ENCODE results near the gene AMFR.

Gene AMFR

DNA sequence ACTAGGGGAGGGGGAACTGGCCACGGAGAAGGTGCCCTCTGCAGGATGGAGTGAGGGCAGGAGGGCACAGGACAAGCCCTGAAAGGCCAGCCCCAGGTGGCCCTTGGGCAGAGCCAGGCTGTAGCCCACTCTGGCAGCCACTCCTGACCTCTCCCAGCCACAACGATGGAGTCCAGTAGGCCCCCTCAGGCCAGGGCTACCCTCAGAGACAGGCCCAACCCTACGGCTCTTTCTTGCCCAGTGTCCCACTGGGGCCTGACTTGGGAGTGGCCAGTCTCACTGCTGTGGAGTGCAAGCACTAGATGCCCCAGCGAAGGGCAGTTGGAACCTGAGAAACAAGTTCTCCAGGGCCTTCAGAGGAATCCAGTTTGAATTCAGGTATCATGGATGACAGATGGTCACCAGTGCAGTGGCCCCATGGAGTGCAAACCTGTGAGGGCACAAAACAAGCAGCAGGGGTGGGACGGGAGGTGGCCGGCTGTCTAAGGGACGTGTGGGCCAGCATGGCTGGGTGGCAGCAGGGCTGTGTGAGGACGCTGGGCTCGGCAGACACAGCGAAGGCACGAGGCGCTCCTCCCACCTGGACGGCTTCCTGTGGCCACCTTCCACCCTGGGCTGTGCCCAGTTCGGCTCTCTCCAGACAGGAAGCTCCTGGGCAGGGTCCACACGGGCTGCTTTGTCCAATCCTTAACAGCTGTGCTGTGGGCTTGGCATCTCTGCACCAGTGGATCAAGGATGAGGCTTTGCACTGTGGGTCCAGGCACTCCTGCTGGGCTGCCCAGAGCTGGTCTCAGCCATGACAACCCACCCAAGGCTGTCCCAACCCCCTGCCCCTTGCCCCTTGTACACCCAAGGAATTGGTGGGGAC lies 72.1 kb downstream of the AMFR start:
- TF ChIP-seq TAF1 (IDR thresholded peaks at IDR 0.05; ENCODE audit: borderline replicate concordance, insufficient read depth, low read length) (no peak), FOXP2 (optimal IDR thresholded peaks at IDR 0.05; ENCODE audit: borderline replicate concordance, extremely low read depth, extremely low read length, insufficient read depth) (no peak), SIN3A (IDR thresholded peaks at IDR 0.05; ENCODE audit: borderline replicate concordance, insufficient read depth, low read length) (no peak), POLR2AphosphoS5 (IDR thresholded peaks at IDR 0.05; ENCODE audit: low read depth, low read length) (no peak)
- TF ChIP-seq, protein P1, sequence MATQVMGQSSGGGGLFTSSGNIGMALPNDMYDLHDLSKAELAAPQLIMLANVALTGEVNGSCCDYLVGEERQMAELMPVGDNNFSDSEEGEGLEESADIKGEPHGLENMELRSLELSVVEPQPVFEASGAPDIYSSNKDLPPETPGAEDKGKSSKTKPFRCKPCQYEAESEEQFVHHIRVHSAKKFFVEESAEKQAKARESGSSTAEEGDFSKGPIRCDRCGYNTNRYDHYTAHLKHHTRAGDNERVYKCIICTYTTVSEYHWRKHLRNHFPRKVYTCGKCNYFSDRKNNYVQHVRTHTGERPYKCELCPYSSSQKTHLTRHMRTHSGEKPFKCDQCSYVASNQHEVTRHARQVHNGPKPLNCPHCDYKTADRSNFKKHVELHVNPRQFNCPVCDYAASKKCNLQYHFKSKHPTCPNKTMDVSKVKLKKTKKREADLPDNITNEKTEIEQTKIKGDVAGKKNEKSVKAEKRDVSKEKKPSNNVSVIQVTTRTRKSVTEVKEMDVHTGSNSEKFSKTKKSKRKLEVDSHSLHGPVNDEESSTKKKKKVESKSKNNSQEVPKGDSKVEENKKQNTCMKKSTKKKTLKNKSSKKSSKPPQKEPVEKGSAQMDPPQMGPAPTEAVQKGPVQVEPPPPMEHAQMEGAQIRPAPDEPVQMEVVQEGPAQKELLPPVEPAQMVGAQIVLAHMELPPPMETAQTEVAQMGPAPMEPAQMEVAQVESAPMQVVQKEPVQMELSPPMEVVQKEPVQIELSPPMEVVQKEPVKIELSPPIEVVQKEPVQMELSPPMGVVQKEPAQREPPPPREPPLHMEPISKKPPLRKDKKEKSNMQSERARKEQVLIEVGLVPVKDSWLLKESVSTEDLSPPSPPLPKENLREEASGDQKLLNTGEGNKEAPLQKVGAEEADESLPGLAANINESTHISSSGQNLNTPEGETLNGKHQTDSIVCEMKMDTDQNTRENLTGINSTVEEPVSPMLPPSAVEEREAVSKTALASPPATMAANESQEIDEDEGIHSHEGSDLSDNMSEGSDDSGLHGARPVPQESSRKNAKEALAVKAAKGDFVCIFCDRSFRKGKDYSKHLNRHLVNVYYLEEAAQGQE (IDR thresholded peaks at IDR 0.05; ENCODE audit: insufficient read depth in 1 of 2, low read depth in 2 of 2, low read length in 2 of 2) = no peak

DNA sequence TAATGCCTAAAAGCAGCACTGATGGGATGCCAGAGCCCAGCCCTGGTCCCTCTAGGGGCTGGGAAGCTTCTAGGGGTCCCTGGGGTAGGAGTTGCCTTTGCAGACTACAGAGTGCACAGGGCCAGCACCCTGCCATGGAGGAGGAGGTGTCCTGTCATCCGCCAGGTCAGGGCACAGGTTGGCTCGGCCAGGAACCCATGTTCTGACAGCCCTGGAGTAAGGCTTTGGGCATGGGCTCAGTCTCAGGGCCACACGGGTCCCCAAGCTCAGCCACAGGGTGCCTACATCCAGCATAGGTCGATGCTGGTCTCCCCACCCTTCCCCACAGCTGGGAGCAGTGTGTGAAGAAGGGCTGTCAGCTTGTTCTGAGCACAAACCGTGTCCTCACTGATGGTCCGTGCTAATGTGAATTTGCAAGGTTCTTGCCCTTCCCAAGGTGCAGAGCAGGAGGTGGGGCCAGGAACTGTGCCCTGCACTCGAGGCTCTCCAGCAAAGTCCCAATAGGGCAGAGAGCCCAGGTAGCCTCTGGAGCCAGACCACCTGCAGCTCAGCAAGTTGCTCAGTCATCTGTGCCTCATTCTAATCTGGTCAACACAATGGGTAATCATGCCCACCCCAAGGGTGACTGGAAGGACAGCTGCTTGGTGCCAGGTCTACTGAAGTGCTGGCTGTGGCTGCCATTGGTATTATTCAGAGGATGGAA lies 72.8 kb downstream of the AMFR start:
- TF ChIP-seq SIN3A (IDR thresholded peaks at IDR 0.05; ENCODE audit: borderline replicate concordance, insufficient read depth, low read length) (no peak), POLR2AphosphoS5 (IDR thresholded peaks at IDR 0.05; ENCODE audit: low read depth, low read length) (no peak), TAF1 (IDR thresholded peaks at IDR 0.05; ENCODE audit: borderline replicate concordance, insufficient read depth, low read length) (no peak), FOXP2 (optimal IDR thresholded peaks at IDR 0.05; ENCODE audit: borderline replicate concordance, extremely low read depth, extremely low read length, insufficient read depth) (no peak)
- TF ChIP-seq, protein P1 (IDR thresholded peaks at IDR 0.05; ENCODE audit: insufficient read depth in 1 of 2, low read depth in 2 of 2, low read length in 2 of 2) = no peak

DNA sequence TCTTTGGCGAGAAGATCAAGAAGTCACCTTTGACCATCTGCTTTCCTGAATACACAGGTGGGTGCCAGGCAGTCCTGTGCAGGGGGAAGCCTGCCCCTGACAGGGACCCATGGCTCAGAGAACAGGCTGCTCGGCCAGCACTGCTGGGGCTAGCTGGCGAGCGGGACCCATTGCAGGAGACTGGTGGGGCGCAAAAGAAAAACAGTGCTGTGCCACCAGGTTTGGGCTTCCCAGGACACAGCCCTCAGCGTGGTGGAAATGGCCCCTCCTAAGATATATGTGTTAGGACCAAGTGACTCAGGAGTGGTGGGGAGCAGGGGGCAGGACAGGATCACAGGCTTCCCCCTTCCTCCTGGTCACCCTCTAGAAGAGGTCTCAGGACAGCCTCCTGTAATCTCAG lies 73.9 kb downstream of the AMFR start:
- no peak for TF ChIP-seq TAF1 (IDR thresholded peaks at IDR 0.05; ENCODE audit: borderline replicate concordance, insufficient read depth, low read length)
- TF ChIP-seq, protein P1 (IDR thresholded peaks at IDR 0.05; ENCODE audit: insufficient read depth in 1 of 2, low read depth in 2 of 2, low read length in 2 of 2) = no peak
- TF ChIP-seq POLR2AphosphoS5 (IDR thresholded peaks at IDR 0.05; ENCODE audit: low read depth, low read length) = no peak

DNA sequence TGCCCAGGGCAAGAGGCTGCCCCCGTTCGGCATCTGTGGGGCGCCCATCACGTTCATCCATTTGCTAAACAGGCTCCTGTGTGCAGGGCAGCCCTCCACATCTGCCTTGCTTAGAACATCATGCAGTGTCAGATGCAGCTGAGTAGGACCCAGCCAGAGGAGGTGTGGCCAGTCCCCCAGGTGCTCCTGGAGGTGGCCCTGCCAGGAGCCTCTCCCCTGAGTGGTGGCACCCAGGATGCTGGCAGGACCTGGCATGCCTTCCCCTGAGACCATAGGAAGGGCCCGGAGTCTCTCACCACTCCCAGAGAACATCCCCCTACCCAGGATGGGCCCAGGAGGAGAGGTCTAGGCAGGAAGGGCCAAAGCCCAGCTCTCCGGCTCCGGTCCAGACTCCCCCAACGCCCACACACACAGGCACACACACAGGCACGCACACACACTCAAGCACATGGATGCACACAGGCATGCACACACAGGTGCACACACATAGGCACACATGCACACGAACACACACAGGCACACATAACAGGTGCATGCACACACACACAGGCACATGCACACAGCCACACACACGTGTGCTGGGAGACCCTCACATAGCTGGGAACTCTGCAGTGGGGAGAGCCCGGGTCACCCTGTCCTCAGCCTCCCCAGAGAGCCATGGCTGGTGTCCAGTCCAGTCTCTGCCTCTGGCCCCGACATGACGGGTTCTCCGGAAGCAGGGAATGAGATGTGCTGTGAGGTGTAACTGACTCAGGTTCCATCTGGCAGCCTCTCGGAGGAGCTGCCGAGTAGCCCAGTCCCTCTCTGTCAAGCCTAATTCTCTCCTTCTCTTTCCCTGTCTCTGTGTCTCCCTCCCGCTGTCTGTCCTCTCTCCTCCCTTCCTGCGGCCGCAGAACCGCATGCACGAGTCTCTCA lies 74.6 kb downstream of the AMFR start:
- TF ChIP-seq FOXP2 (optimal IDR thresholded peaks at IDR 0.05; ENCODE audit: borderline replicate concordance, extremely low read depth, extremely low read length, insufficient read depth) (no peak), SIN3A (IDR thresholded peaks at IDR 0.05; ENCODE audit: borderline replicate concordance, insufficient read depth, low read length) (no peak), TAF1 (IDR thresholded peaks at IDR 0.05; ENCODE audit: borderline replicate concordance, insufficient read depth, low read length) (no peak), POLR2AphosphoS5 (IDR thresholded peaks at IDR 0.05; ENCODE audit: low read depth, low read length) (no peak)
- TF ChIP-seq, protein P1 (IDR thresholded peaks at IDR 0.05; ENCODE audit: insufficient read depth in 1 of 2, low read depth in 2 of 2, low read length in 2 of 2) = no peak
